HepG2 (cell line): Measurements from ENCODE around the gene SCIN. TPM values are rescaled to one million over a fixed set of nuclear protein-coding genes. Genes with fewer than 3 reads are reported as not detected.

ENCODE experiments used
- ATAC-seq: fragments of 200-7000 bp; cut with Tn5 transposase; 3 replicates; pipeline ENCODE4 v1.9.1; 2020; ENCODE audit warnings: mild to moderate bottlenecking, moderate library complexity
- BruUV-seq: library from RNA; stranded (reverse); fragments of 400-500 nt; replicated peaks from 2 replicates; lab custom pipeline; 2021; lab: Mats Ljungman, UMichigan
- CTCF ChIA-PET: fragments of 300-600 bp; formaldehyde crosslinking; extraction: SDS; loops from one replicate; lab custom pipeline; 2021; ENCODE audit warnings: low total read pairs, inconsistent platforms, low intra/inter-chr PET ratio; lab: Yijun Ruan, JAX
- POLR2A ChIA-PET: fragments of 350-600 bp; sonication (Branson Sonifier 250); formaldehyde crosslinking; loops from one replicate; lab custom pipeline; 2020; ENCODE audit warnings: antibody characterized with exemption, inconsistent platforms; lab: Yijun Ruan, JAX
- DNase-seq: peaks from one replicate; pipeline ENCODE4 v3.0.0-alpha.2; 2015; ENCODE audit warnings: low spot score
- FAIRE-seq: peaks from 3 replicates; lab custom pipeline; 2011; peaks lifted over from hg19 to GRCh38; lab: Jason Lieb, UNC
- H2AFZ ChIP-seq: one replicate; pipeline ENCODE4 v1.6.1; 2011; ENCODE audit warnings: low read length, inconsistent platforms
- H3K27ac ChIP-seq: fragments of 300-600 bp; 3 replicates; pipeline ENCODE4 v1.8.0; 2011; ENCODE audit warnings: mixed run types, mild to moderate bottlenecking, mixed read lengths, low read length, inconsistent platforms; ENCODE audit not compliant: insufficient read depth; ENCODE audit errors: extremely low read length
- H3K27me3 ChIP-seq, 2 experiments: fragments of 200-600 bp in 1 of 2; 2 replicates in 1 of 2; 3 replicates in 1 of 2; pipeline versions ENCODE4 v1.6.0 to v1.8.0; 2011; ENCODE audit warnings: low read length in 2 of 2, mild to moderate bottlenecking in 2 of 2, moderate library complexity in 2 of 2, inconsistent platforms in 1 of 2; ENCODE audit not compliant: insufficient read depth in 2 of 2, control insufficient read depth in 1 of 2
- H3K36me3 ChIP-seq, 2 experiments: fragments of 200-600 bp in 1 of 2; replicated peaks in 1 of 2; 2 replicates in 1 of 2; 3 replicates in 1 of 2; pipeline versions ENCODE4 v1.5.1 to v1.8.0; 2011; ENCODE audit warnings: low read length in 2 of 2, inconsistent platforms in 1 of 2; ENCODE audit not compliant: insufficient read depth in 2 of 2, control insufficient read depth in 1 of 2
- H3K4me1 ChIP-seq: 2 replicates; pipeline ENCODE4 v1.5.1; 2012; ENCODE audit warnings: low read length, inconsistent platforms; ENCODE audit not compliant: insufficient read depth
- H3K4me2 ChIP-seq: 2 replicates; pipeline ENCODE4 v1.6.0; 2011; ENCODE audit warnings: low read depth, low read length, inconsistent platforms
- H3K4me3 ChIP-seq, 3 experiments: fragments of 200-600 bp in 1 of 3; sonication (generic), shearing (Covaris generic) in 1 of 3; replicated peaks in 1 of 3; 2 replicates each; pipeline ENCODE4 v1.5.1; 2011 to 2016; ENCODE audit warnings: low read length in 3 of 3, inconsistent platforms in 2 of 3, low read depth in 2 of 3, mild to moderate bottlenecking in 2 of 3, control low read depth in 1 of 3, mixed read lengths in 1 of 3; ENCODE audit not compliant: insufficient read depth in 1 of 3
- H3K79me2 ChIP-seq: one replicate; pipeline ENCODE4 v1.6.1; 2011; ENCODE audit warnings: low read length, inconsistent platforms; ENCODE audit not compliant: insufficient read depth
- H3K9ac ChIP-seq: 2 replicates; pipeline ENCODE4 v1.6.0; 2011; ENCODE audit warnings: mild to moderate bottlenecking, low read depth, low read length, inconsistent platforms; ENCODE audit not compliant: insufficient read depth
- H3K9me3 ChIP-seq: 2 replicates; pipeline ENCODE4 v1.5.1; 2012; ENCODE audit warnings: mild to moderate bottlenecking, low read length
- H4K20me1 ChIP-seq: 2 replicates; pipeline ENCODE4 v1.6.0; 2011; ENCODE audit warnings: inconsistent platforms, mild to moderate bottlenecking, low read length, moderate library complexity; ENCODE audit not compliant: insufficient read depth
- E2F1 ChIP-seq: sonication (generic); formaldehyde crosslinking; IDR thresholded peaks from 2 replicates; pipeline ENCODE4 v1.5.0; 2020; ENCODE audit warnings: missing genetic modification reagents
- KLF11 ChIP-seq: IDR thresholded peaks from 2 replicates; pipeline ENCODE4 v1.6.1; 2016; ENCODE audit warnings: missing compliant biosample characterization
- SP140L ChIP-seq: sonication (generic); formaldehyde crosslinking; IDR thresholded peaks from 2 replicates; pipeline ENCODE4 v1.4.0; 2020; ENCODE audit warnings: missing genetic modification reagents, borderline replicate concordance
- THAP9 ChIP-seq: sonication (generic); formaldehyde crosslinking; IDR thresholded peaks from 2 replicates; pipeline ENCODE4; 2020; ENCODE audit warnings: missing genetic modification reagents, mild to moderate bottlenecking, borderline replicate concordance
- ZNF557 ChIP-seq: sonication (generic); formaldehyde crosslinking; IDR thresholded peaks from 2 replicates; pipeline ENCODE4 v1.4.0; 2020; ENCODE audit warnings: missing genetic modification reagents
- WGBS: methylation state at CpG from one replicate; pipeline ENCODE4 v1.1.6; 2017; ENCODE audit warnings: low lambda C conversion rate; 5-methylcytosine and 5-hydroxymethylcytosine counted together
- in situ Hi-C: cut with HindIII; loops from 2 replicates; pipeline ENCODE4 v1.10.0; 2017; ENCODE audit warnings: low pct_unique_long_range_greater_than_20kb; ENCODE audit not compliant: extremely low pct_ligation_motif_present
- intact Hi-C: fragments of 100-400 bp; cut with micrococcal nuclease; formaldehyde crosslinking; loops from one replicate; pipeline ENCODE4 v1.10.0; 2022; ENCODE audit not compliant: unreplicated experiment
- polyA plus RNA-seq, 8 experiments: library from polyadenylated mRNA; depleted of rRNA in 3 of 8; stranded (reverse) in 7 of 8; unstranded in 1 of 8; fragments of >200 nt; fragmentation: Illumina TruSeq in 4 of 8; extraction: Trizol in 4 of 8; gene quantifications; 2 replicates each; pipeline versions ENCODE4 v1.2.1 to v1.2.3, GENCODE V29; 2011 to 2016; ENCODE audit warnings: low read depth in 4 of 8, missing spikeins in 1 of 8, mixed read lengths in 1 of 8; ENCODE audit not compliant: insufficient read depth in 1 of 8
- total RNA-seq, 5 experiments: library from RNA; depleted of rRNA; stranded (reverse); fragments of >200 nt; fragmentation: Illumina TruSeq; extraction: Trizol; gene quantifications; 2 replicates each; pipeline ENCODE4 v1.2.3, GENCODE V29; 2016; ENCODE audit warnings: low read depth in 1 of 5

SCIN gene
- total and polyA plus RNA-seq, 2 of the 13 experiments (the other 11 are each of a cell fraction or from before 2014, with no cell fraction given): not detected

GRCh38 chr7:12612622-12613021, 42.1 kb downstream of the SCIN start (continued):
- no peak for TF ChIP-seq THAP9 (CRISPR knock-in tag)

- no peak overlapping the region for H3K4me2 ChIP-seq
- no peaks in the 10 kb centered on the region for H3K27me3 ChIP-seq
- H3K4me1 ChIP-seq: no peaks in the 10 kb centered on the region
- H3K79me2 ChIP-seq: no peaks in the 10 kb centered on the region
- no peaks in the 10 kb centered on the region for H3K36me3 ChIP-seq
- TF ChIP-seq KLF11 (no peak), ZNF557 (no peak), SP140L (CRISPR knock-in tag) (no peak), E2F1 (CRISPR knock-in tag) (no peak)
- FAIRE-seq: no peak
- in situ Hi-C loops: loop anchor here (10.0 kb wide), 1 partner anchor 95 kb away; no protein-coding TSS in a partner anchor
- POLR2A ChIA-PET: no interaction called here
- no peaks in the 10 kb centered on the region for H4K20me1 ChIP-seq
- H2AFZ ChIP-seq: no peak overlapping the region
- no peak for DNase-seq
- H3K4me3 ChIP-seq: no peak overlapping the region
- no peak overlapping the region for H3K9ac ChIP-seq
- CTCF ChIA-PET: no interaction called here
- 2% methylated on average over 3 of the region's 3 CpGs for WGBS
- no peak for ATAC-seq
- no peak overlapping the region for H3K27ac ChIP-seq
- no peaks in the 10 kb centered on the region for H3K9me3 ChIP-seq
- intact Hi-C loops: loop anchor here (5.0 kb wide), 1 partner anchor 643 kb away; no protein-coding TSS in a partner anchor
- no TSS peak for BruUV-seq
Observed at GRCh38 chr7:12619461-12620069, 49.0 kb downstream of the SCIN start.
